Osteocyte (in vitro differentiated cells): Measurements from ENCODE around the gene HHIP. TPM values are rescaled to one million over a fixed set of nuclear protein-coding genes. Genes with fewer than 3 reads are reported as not detected.

Experiments used
- DNase-seq: peaks from one replicate; pipeline ENCODE4 v3.0.0; 2021; ENCODE audit warnings: mixed read lengths; ENCODE audit not compliant: unreplicated experiment; ENCODE audit errors: extremely low spot score
- H3K27ac Mint-ChIP-seq: one replicate; pipeline ENCODE4 v1.8.0; 2021; ENCODE audit warnings: mild to moderate bottlenecking, mixed read lengths; ENCODE audit not compliant: unreplicated experiment
- H3K27me3 Mint-ChIP-seq: one replicate; pipeline ENCODE4 v1.8.0; 2021; ENCODE audit warnings: mixed read lengths; ENCODE audit not compliant: unreplicated experiment
- H3K36me3 Mint-ChIP-seq: one replicate; pipeline ENCODE4 v1.8.0; 2021; ENCODE audit warnings: mixed read lengths; ENCODE audit not compliant: unreplicated experiment
- H3K4me1 Mint-ChIP-seq: one replicate; pipeline ENCODE4 v1.8.0; 2021; ENCODE audit warnings: mixed read lengths; ENCODE audit not compliant: unreplicated experiment
- H3K4me3 Mint-ChIP-seq: one replicate; pipeline ENCODE4 v1.8.0; 2021; ENCODE audit warnings: mild to moderate bottlenecking, moderate library complexity, mixed read lengths; ENCODE audit not compliant: unreplicated experiment
- H3K9me3 Mint-ChIP-seq: one replicate; pipeline ENCODE4 v1.8.0; 2021; ENCODE audit warnings: mixed read lengths; ENCODE audit not compliant: unreplicated experiment
- total RNA-seq: library from RNA; stranded (reverse); gene quantifications from 2 replicates; pipeline ENCODE4 v1.2.1, GENCODE V29; 2021
- TF ChIP-seq, protein P1 (sequence below): fragments of 200-600 bp; sonication (generic); IDR thresholded peaks from 2 replicates; pipeline ENCODE4 v1.5.0; 2021; ENCODE audit warnings: antibody characterized with exemption, mild to moderate bottlenecking, moderate library complexity

The HHIP gene
- total RNA-seq, 1 donor from 2014 or later, result 0.97 TPM

DNA sequence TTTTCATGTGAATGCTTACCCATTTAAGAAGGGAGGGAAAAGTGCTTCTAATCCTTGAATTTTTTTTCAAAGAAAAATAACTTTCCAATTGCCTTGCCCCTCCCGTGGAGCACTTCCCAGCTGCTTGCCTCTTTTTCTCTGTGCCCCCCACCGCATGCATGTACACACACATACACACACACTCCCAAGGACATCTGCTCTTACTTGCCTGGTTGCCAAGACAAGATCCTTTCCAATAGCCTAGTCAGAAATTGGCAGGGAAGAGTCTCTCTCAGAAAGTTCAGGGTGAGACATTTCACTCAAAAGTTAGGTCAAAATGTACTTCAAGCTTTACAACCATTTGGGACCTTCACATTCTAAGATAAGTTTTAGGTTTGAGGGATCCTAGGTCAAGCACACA, 10.9 kb downstream of the HHIP start:
- no peak overlapping the region for H3K4me3 Mint-ChIP-seq
- TF ChIP-seq, protein P1, sequence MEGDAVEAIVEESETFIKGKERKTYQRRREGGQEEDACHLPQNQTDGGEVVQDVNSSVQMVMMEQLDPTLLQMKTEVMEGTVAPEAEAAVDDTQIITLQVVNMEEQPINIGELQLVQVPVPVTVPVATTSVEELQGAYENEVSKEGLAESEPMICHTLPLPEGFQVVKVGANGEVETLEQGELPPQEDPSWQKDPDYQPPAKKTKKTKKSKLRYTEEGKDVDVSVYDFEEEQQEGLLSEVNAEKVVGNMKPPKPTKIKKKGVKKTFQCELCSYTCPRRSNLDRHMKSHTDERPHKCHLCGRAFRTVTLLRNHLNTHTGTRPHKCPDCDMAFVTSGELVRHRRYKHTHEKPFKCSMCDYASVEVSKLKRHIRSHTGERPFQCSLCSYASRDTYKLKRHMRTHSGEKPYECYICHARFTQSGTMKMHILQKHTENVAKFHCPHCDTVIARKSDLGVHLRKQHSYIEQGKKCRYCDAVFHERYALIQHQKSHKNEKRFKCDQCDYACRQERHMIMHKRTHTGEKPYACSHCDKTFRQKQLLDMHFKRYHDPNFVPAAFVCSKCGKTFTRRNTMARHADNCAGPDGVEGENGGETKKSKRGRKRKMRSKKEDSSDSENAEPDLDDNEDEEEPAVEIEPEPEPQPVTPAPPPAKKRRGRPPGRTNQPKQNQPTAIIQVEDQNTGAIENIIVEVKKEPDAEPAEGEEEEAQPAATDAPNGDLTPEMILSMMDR, result no peak
- H3K27me3 Mint-ChIP-seq, result no peaks in the 10 kb centered on the region
- no peak for DNase-seq
- no peaks in the 10 kb centered on the region for H3K9me3 Mint-ChIP-seq
- no peaks in the 10 kb centered on the region for H3K36me3 Mint-ChIP-seq
- no peaks in the 10 kb centered on the region for H3K4me1 Mint-ChIP-seq
- H3K27ac Mint-ChIP-seq, result no peak overlapping the region

DNA sequence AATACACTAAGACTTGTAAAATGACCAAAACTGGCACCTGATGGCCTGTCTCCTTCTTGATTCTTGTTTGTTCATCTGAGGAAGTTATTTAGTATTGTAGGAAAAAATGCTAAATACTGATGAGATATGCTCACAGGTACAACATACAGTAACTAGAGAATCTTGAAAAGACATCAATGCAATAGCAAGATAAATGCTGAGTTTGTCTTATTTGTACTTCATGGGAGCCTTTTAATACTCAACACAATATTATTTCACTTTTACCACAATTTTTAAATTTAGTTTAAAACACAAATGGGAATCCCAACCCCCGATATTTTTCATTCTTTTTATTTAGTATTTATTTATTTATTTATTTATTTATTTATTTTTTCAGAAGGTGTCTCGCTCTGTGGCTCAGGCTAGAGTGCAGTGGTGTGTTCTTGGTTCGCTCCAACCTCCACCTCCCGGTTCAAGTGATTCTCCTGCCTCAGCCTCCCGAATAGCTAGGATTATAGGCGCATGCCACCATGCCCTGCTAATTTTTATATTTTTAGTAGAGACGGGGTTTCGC, 12.1 kb downstream of the HHIP start:
- Mint-ChIP-seq H3K27me3 (no peaks in the 10 kb centered on the region), H3K36me3 (no peaks in the 10 kb centered on the region), H3K4me3 (no peak overlapping the region), H3K27ac (no peak overlapping the region), H3K4me1 (peaks cover 3% of the 10 kb centered on the region), H3K9me3 (no peaks in the 10 kb centered on the region)
- DNase-seq, result no peak
- TF ChIP-seq, protein P1, result no peak

DNA sequence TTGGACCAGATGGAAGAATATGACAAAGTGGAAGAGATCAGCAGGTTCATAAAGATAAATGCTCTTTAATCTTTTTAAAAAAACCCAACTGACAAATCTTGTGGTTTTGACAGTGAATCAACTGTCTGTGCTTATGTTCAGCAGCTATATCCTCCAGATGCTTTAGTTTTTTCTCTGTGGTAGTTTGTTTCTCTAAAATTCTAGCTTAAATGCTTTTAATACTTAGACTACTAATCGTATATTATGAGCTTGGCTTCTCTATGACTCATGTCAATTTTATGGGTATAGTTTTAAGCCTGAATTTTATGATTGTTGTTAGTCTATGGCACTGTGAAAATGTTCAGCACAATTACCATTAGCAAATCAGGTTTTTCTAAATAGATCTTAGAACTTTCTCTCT, 12.9 kb downstream of the HHIP start:
- no peaks in the 10 kb centered on the region for H3K27me3 Mint-ChIP-seq
- peaks cover 3% of the 10 kb centered on the region for H3K4me1 Mint-ChIP-seq
- no peaks in the 10 kb centered on the region for H3K36me3 Mint-ChIP-seq
- DNase-seq, result no peak
- TF ChIP-seq, protein P1, result no peak
- H3K27ac Mint-ChIP-seq, result no peak overlapping the region
- no peak overlapping the region for H3K4me3 Mint-ChIP-seq
- no peaks in the 10 kb centered on the region for H3K9me3 Mint-ChIP-seq

DNA sequence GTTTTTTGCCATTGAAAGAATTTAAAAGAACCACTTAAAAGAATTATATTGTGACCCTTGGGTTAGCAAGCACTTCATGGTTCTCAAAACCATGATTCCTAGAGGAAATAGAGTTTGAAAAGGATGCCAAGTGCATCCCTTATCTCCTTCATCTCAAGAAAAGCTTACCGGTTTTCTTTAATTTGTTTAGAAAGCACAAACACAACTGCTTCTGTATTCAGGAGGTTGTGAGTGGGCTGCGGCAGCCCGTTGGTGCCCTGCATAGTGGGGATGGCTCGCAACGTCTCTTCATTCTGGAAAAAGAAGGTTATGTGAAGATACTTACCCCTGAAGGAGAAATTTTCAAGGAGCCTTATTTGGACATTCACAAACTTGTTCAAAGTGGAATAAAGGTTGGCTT, 13.5 kb downstream of the HHIP start:
- no peak for DNase-seq
- Mint-ChIP-seq H3K27me3 (no peaks in the 10 kb centered on the region), H3K9me3 (no peaks in the 10 kb centered on the region), H3K4me1 (peaks cover 3% of the 10 kb centered on the region), H3K27ac (no peak overlapping the region), H3K4me3 (no peak overlapping the region), H3K36me3 (no peaks in the 10 kb centered on the region)
- TF ChIP-seq, protein P1, result no peak

DNA sequence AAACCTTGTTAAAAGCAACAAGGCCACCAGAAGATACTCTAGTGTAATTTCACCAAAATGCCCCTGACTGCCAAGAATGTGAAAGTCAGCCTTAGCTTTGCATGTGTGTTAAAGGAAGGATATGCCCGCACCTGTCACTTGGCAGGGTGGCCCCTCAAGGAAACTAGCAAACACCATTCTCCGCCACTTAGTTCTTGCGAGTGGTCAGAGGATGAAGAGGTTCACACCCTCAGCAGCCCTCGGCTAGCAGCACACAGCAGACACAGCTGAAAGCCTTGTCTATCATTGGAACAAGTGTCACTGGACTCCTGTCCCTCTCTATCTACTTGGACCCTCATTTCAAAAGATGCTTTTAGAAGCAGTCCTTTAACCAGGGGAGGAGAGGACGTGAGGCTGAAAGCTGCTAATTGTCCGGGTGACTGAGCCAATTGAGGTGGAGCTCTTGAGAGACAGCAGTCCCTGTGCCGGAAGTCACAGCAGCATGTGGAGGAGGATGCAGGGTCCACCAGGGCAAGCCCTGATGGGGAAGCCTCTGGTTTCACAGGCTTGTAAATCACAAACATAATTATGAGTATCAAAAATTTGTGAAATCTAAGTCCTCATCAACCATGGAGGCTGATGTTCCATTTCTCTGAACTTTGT, 18.0 kb downstream of the HHIP start:
- Mint-ChIP-seq H3K27ac (no peak overlapping the region), H3K9me3 (no peaks in the 10 kb centered on the region), H3K27me3 (no peaks in the 10 kb centered on the region), H3K36me3 (no peaks in the 10 kb centered on the region), H3K4me1 (peaks cover 17% of the 10 kb centered on the region), H3K4me3 (no peak overlapping the region)
- DNase-seq, result no peak
- TF ChIP-seq, protein P1, result no peak
